Gastroesophageal sphincter (tissue), 3 donors: ENCODE measurements around the gene FAM228B.

Experiments
- CTCF ChIP-seq, 4 experiments: fragments of 200-600 bp in 2 of 4; fragments of 450-650 bp in 2 of 4; sonication (generic) in 1 of 4; IDR thresholded peaks; one replicate each; pipeline ENCODE4 v1.5.1; 2017 to 2019; ENCODE audit warnings: antibody characterized with exemption in 4 of 4, mild to moderate bottlenecking in 2 of 4, moderate library complexity in 2 of 4
- EP300 ChIP-seq: sonication (generic); formaldehyde crosslinking; IDR thresholded peaks from one replicate; pipeline ENCODE4 v1.6.1; 2017; ENCODE audit warnings: antibody characterized with exemption, mild to moderate bottlenecking
- POLR2AphosphoS5 ChIP-seq: sonication (generic); formaldehyde crosslinking; IDR thresholded peaks from one replicate; pipeline ENCODE4 v1.6.1; 2017; ENCODE audit warnings: antibody characterized with exemption

- TF ChIP-seq CTCF (IDR thresholded peaks at IDR 0.05), result no peak
- no peak for TF ChIP-seq POLR2AphosphoS5
- no peak for TF ChIP-seq EP300
Measured at GRCh38 chr2:24205131-24205530, 81.9 kb downstream of the FAM228B start.
